Neural crest cell (in vitro differentiated cells): ENCODE data around the gene SCN3A. TPM values are rescaled to one million over a fixed set of nuclear protein-coding genes. Genes with fewer than 3 reads are reported as not detected.

Source experiments
- DNase-seq: peaks from one replicate; pipeline ENCODE4 v3.0.0; 2021; ENCODE audit warnings: low read depth, mixed read lengths, low spot score
- H3K27ac Mint-ChIP-seq: one replicate; pipeline ENCODE4 v1.8.0; 2021; ENCODE audit warnings: mild to moderate bottlenecking, mixed read lengths; ENCODE audit not compliant: unreplicated experiment
- H3K27me3 Mint-ChIP-seq: 2 replicates; pipeline ENCODE4 v1.8.0; 2021; ENCODE audit warnings: low read depth, mild to moderate bottlenecking, mixed read lengths
- H3K36me3 Mint-ChIP-seq: 2 replicates; pipeline ENCODE4 v1.8.0; 2021; ENCODE audit warnings: low read depth, mild to moderate bottlenecking, mixed read lengths
- H3K4me1 Mint-ChIP-seq: 2 replicates; pipeline ENCODE4 v1.8.0; 2021; ENCODE audit warnings: mixed read lengths
- H3K4me3 Mint-ChIP-seq: one replicate; pipeline ENCODE4 v1.8.0; 2021; ENCODE audit warnings: mild to moderate bottlenecking, mixed read lengths
- H3K9me3 Mint-ChIP-seq: 2 replicates; pipeline ENCODE4 v1.8.0; 2021; ENCODE audit warnings: mixed read lengths
- CTCF ChIP-seq: fragments of 200-600 bp; sonication (generic); conservative IDR thresholded peaks from 2 replicates; pipeline ENCODE4 v1.5.0; 2021; ENCODE audit warnings: antibody characterized with exemption, mild to moderate bottlenecking
- total RNA-seq: library from RNA; stranded (reverse); gene quantifications from 2 replicates; pipeline ENCODE4 v1.2.1, GENCODE V29; 2021

The SCN3A gene
- total RNA-seq, 1 donor from 2014 or later = 4.9 TPM

- Mint-ChIP-seq H3K4me1 (peaks cover 6% of the 10 kb centered on the region), H3K36me3 (no peaks in the 10 kb centered on the region), H3K9me3 (no peaks in the 10 kb centered on the region), H3K27ac (no peak overlapping the region), H3K27me3 (no peaks in the 10 kb centered on the region), H3K4me3 (no peak overlapping the region)
- DNase-seq = no peak
- TF ChIP-seq CTCF = no peak
Observed at GRCh38 chr2:165202239-165202638, 1.6 kb downstream of the SCN3A start.

GRCh38 chr2:165198181-165198580, 5.7 kb downstream of the SCN3A start:
- no peaks in the 10 kb centered on the region for H3K27me3 Mint-ChIP-seq
- TF ChIP-seq CTCF = no peak
- no peaks in the 10 kb centered on the region for H3K4me1 Mint-ChIP-seq

GRCh38 chr2:165197346-165197745, 6.5 kb downstream of the SCN3A start:
- H3K4me1 Mint-ChIP-seq = no peaks in the 10 kb centered on the region
- no peak for DNase-seq
- no peaks in the 10 kb centered on the region for H3K9me3 Mint-ChIP-seq
- no peaks in the 10 kb centered on the region for H3K36me3 Mint-ChIP-seq
- no peaks in the 10 kb centered on the region for H3K27me3 Mint-ChIP-seq
- no peak overlapping the region for H3K4me3 Mint-ChIP-seq
- H3K27ac Mint-ChIP-seq = no peak overlapping the region
- TF ChIP-seq CTCF = no peak

More at GRCh38 chr2:165198181-165198580, 5.7 kb downstream of the SCN3A start:
- no peaks in the 10 kb centered on the region for H3K36me3 Mint-ChIP-seq
- DNase-seq = no peak
- H3K4me3 Mint-ChIP-seq = no peak overlapping the region
- H3K9me3 Mint-ChIP-seq = no peaks in the 10 kb centered on the region
- H3K27ac Mint-ChIP-seq = no peak overlapping the region

- no peaks in the 10 kb centered on the region for H3K27me3 Mint-ChIP-seq
Observed at GRCh38 chr2:165196411-165196810, 7.4 kb downstream of the SCN3A start.

GRCh38 chr2:165193178-165193777, 10.6 kb downstream of the SCN3A start:
- no peak for DNase-seq
- no peak overlapping the region for H3K27ac Mint-ChIP-seq
- H3K27me3 Mint-ChIP-seq = no peaks in the 10 kb centered on the region
- no peaks in the 10 kb centered on the region for H3K4me1 Mint-ChIP-seq
- no peaks in the 10 kb centered on the region for H3K36me3 Mint-ChIP-seq
- no peak for TF ChIP-seq CTCF
- H3K9me3 Mint-ChIP-seq = no peaks in the 10 kb centered on the region
- H3K4me3 Mint-ChIP-seq = no peak overlapping the region

More at GRCh38 chr2:165196411-165196810, 7.4 kb downstream of the SCN3A start:
- no peak for DNase-seq
- no peak overlapping the region for H3K4me3 Mint-ChIP-seq
- TF ChIP-seq CTCF = no peak
- no peaks in the 10 kb centered on the region for H3K4me1 Mint-ChIP-seq
- no peaks in the 10 kb centered on the region for H3K36me3 Mint-ChIP-seq
- H3K27ac Mint-ChIP-seq = no peak overlapping the region
- no peaks in the 10 kb centered on the region for H3K9me3 Mint-ChIP-seq
